OCI-LY1 (cell line): Measurements from ENCODE around the gene ANKRD39.

Source experiments
- EZH2 ChIP-seq: fragments of 200-600 bp; sonication (generic), shearing (Covaris generic); IDR thresholded peaks from 2 replicates; pipeline ENCODE4 v1.8.0; 2017; ENCODE audit warnings: borderline replicate concordance, mixed run types, mild to moderate bottlenecking, antibody characterized with exemption, low read length, moderate library complexity, mixed read lengths
- TF ChIP-seq, protein P1 (sequence below): fragments of 200-600 bp; sonication (generic), shearing (Covaris generic); IDR thresholded peaks from 2 replicates; pipeline ENCODE4 v1.5.1; 2017; ENCODE audit warnings: mild to moderate bottlenecking, antibody characterized with exemption, low read length, moderate library complexity, mixed read lengths

DNA sequence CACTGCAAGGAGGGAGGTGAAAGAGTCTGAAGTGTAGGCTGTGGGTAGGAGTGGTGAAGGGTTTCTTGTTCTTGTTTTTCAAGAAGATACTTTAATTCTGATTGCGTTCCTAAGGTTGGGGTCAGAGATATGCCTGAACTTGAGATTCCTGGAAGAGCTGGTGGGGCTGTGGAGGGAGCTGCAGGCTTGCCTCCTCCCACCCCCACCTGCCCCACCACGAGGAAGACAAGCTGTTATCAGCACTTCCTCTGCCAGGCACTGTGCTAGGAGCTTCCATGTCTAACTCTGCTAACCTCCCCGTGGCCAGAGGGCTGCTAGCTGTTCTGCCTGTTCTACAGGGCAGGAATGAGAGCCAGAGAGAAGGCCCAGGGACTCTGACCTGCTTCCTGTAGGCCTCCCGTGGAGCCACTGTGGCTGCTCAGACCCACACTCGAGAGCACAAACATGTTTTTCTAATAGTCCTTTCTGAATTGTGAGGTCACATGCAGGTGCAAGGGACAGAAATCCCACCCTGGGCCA, 27.7 kb downstream of the ANKRD39 start:
- TF ChIP-seq, protein P1, sequence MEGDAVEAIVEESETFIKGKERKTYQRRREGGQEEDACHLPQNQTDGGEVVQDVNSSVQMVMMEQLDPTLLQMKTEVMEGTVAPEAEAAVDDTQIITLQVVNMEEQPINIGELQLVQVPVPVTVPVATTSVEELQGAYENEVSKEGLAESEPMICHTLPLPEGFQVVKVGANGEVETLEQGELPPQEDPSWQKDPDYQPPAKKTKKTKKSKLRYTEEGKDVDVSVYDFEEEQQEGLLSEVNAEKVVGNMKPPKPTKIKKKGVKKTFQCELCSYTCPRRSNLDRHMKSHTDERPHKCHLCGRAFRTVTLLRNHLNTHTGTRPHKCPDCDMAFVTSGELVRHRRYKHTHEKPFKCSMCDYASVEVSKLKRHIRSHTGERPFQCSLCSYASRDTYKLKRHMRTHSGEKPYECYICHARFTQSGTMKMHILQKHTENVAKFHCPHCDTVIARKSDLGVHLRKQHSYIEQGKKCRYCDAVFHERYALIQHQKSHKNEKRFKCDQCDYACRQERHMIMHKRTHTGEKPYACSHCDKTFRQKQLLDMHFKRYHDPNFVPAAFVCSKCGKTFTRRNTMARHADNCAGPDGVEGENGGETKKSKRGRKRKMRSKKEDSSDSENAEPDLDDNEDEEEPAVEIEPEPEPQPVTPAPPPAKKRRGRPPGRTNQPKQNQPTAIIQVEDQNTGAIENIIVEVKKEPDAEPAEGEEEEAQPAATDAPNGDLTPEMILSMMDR, result no peak
- TF ChIP-seq EZH2, result no peak
